Chondrocyte (in vitro differentiated cells): Measurements from ENCODE around the gene PTPRC. TPM values are rescaled to one million over a fixed set of nuclear protein-coding genes. Genes with fewer than 3 reads are reported as not detected.

Experiments
- DNase-seq: peaks from one replicate; pipeline ENCODE4 v3.0.0; 2021; ENCODE audit warnings: mixed read lengths, low spot score
- H3K27ac Mint-ChIP-seq: one replicate; pipeline ENCODE4 v1.8.0; 2021; ENCODE audit warnings: mild to moderate bottlenecking, moderate library complexity, mixed read lengths; ENCODE audit not compliant: unreplicated experiment
- H3K27me3 Mint-ChIP-seq: 2 replicates; pipeline ENCODE4 v1.8.0; 2021; ENCODE audit warnings: low read depth, mixed read lengths
- H3K36me3 Mint-ChIP-seq: 2 replicates; pipeline ENCODE4 v1.8.0; 2021; ENCODE audit warnings: low read depth, mixed read lengths
- H3K4me1 Mint-ChIP-seq: 2 replicates; pipeline ENCODE4 v1.8.0; 2021; ENCODE audit warnings: low read depth, mild to moderate bottlenecking, mixed read lengths
- H3K4me3 Mint-ChIP-seq: one replicate; pipeline ENCODE4 v1.8.0; 2021; ENCODE audit warnings: mild to moderate bottlenecking, moderate library complexity, mixed read lengths; ENCODE audit not compliant: unreplicated experiment
- H3K9me3 Mint-ChIP-seq: 2 replicates; pipeline ENCODE4 v1.8.0; 2021; ENCODE audit warnings: low read depth, mixed read lengths
- total RNA-seq: library from RNA; stranded (reverse); gene quantifications from 3 replicates; pipeline ENCODE4 v1.2.1, GENCODE V29; 2021
- TF ChIP-seq, protein P1 (sequence below): fragments of 200-600 bp; sonication (generic); IDR thresholded peaks from 2 replicates; pipeline ENCODE4 v1.5.0; 2021; ENCODE audit warnings: antibody characterized with exemption, mild to moderate bottlenecking, moderate library complexity

The PTPRC gene
- total RNA-seq, 1 donor from 2014 or later = not detected

DNA sequence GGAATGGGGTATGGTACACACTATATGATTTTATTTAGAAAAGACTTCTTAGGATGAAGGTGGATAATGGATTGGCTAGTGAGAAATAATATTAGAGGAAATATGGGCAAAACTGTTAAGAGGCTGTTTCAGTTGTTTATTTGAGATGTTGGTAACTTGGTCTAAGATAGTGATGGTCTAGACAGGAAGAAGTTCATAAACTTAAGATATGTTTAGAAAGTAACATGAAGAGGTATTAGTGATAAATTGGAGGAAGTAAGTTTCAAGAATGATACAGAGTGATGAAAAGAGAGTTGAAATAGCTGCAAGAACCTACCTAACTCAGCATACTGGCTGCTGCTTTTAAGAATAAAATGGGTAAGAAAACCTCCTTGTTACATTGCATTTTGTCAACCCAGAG, 9.2 kb upstream of the PTPRC start:
- TF ChIP-seq, protein P1, sequence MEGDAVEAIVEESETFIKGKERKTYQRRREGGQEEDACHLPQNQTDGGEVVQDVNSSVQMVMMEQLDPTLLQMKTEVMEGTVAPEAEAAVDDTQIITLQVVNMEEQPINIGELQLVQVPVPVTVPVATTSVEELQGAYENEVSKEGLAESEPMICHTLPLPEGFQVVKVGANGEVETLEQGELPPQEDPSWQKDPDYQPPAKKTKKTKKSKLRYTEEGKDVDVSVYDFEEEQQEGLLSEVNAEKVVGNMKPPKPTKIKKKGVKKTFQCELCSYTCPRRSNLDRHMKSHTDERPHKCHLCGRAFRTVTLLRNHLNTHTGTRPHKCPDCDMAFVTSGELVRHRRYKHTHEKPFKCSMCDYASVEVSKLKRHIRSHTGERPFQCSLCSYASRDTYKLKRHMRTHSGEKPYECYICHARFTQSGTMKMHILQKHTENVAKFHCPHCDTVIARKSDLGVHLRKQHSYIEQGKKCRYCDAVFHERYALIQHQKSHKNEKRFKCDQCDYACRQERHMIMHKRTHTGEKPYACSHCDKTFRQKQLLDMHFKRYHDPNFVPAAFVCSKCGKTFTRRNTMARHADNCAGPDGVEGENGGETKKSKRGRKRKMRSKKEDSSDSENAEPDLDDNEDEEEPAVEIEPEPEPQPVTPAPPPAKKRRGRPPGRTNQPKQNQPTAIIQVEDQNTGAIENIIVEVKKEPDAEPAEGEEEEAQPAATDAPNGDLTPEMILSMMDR = no peak
- no peak for DNase-seq
- H3K9me3 Mint-ChIP-seq = peaks cover 4% of the 10 kb centered on the region
- H3K27me3 Mint-ChIP-seq = no peaks in the 10 kb centered on the region
- H3K27ac Mint-ChIP-seq = no peak overlapping the region
- H3K36me3 Mint-ChIP-seq = no peaks in the 10 kb centered on the region
- H3K4me3 Mint-ChIP-seq = no peak overlapping the region
- peaks cover 10% of the 10 kb centered on the region for H3K4me1 Mint-ChIP-seq

DNA sequence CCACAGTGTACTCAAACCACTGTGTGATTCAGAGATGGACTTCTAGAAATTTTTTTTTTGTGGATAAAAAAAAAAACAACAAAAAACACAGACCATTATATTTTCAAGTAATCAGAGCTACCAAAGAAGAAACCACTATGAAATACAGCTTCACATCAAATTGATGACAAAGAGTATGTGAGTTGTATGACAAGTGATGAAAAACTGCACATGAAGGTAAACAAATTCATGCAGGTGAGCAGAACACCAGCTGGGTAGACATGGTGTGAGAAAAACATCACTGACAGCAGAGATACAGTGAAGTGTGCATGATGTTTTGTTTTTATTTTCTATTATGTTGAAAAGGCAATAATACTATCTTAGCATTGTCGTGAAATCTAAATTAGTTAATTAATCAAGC, 8.0 kb upstream of the PTPRC start:
- TF ChIP-seq, protein P1 = no peak
- Mint-ChIP-seq H3K36me3 (no peaks in the 10 kb centered on the region), H3K4me1 (peaks cover 10% of the 10 kb centered on the region), H3K4me3 (no peak overlapping the region), H3K27me3 (no peaks in the 10 kb centered on the region), H3K27ac (no peak overlapping the region), H3K9me3 (peaks cover 4% of the 10 kb centered on the region)
- DNase-seq = no peak

DNA sequence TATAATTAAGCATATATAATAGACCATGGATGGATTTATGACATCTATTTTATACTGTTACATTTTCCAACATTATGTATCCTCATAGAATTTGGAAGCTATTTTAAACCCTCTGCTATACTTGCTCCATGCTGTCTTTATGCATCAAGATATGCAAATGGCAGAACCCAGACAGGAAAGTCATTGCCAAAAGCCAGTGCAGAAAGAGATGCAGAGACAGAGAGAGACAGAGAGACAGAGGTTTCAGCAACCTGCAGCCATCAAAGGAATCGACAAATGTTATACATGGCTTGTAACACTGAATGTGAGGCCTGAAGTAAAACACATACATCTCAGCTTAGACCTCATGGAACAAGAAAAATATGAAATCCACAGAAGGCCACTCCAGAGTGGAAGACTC, 7.5 kb upstream of the PTPRC start:
- TF ChIP-seq, protein P1 = no peak
- DNase-seq = no peak
- H3K4me1 Mint-ChIP-seq = peaks cover 10% of the 10 kb centered on the region

DNA sequence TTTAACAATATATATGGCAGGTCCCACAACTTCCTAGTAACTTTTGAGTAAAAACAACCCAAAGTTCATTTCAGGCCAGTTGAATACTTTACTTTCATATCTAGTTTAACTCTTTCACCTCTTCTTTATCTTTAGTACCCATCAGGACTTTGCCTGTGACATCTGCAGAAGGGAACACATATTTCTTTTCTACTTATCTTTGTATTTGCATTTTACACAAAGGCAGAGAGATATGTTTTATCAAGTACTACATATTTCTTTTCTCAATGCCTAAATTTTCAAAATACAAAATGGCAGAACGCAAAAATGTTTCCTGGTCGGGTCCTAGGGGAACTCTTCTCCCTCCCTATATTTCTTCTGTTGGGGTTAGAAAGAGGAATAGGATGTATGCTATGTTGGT, 6.8 kb upstream of the PTPRC start:
- DNase-seq = no peak
- Mint-ChIP-seq H3K9me3 (peaks cover 4% of the 10 kb centered on the region), H3K4me3 (no peak overlapping the region), H3K4me1 (peaks cover 11% of the 10 kb centered on the region), H3K27me3 (no peaks in the 10 kb centered on the region), H3K36me3 (no peaks in the 10 kb centered on the region), H3K27ac (no peak overlapping the region)
- TF ChIP-seq, protein P1 = no peak

More for the DNA sequence above, 7.5 kb upstream of the PTPRC start:
- H3K36me3 Mint-ChIP-seq = no peaks in the 10 kb centered on the region
- H3K27ac Mint-ChIP-seq = no peak overlapping the region
- H3K27me3 Mint-ChIP-seq = no peaks in the 10 kb centered on the region
- peaks cover 4% of the 10 kb centered on the region for H3K9me3 Mint-ChIP-seq
- no peak overlapping the region for H3K4me3 Mint-ChIP-seq

DNA sequence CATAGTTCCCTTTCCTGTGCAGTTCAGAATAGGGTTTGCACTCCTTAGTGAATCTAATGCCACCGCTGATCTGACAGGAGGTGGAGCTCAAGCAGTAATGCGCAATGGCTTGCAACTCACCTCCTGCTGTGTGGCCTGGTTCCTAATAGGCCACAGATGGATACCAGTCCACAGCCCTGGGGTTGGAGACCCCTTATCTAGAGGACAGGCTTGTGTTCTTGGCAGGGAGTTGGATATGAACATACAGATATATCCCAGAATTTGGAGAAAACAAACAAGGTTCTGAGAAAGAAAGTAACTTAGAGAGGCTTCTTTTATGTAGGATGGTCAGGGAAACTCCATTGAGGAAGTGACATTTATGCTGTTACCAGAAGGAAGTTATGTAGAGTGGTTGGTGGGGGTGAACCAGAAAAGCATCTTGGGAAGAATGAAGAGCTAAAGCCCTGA, 5.1 kb upstream of the PTPRC start:
- DNase-seq = no peak
- TF ChIP-seq, protein P1 = no peak

More for the DNA sequence above, 5.1 kb upstream of the PTPRC start:
- Mint-ChIP-seq H3K9me3 (peaks cover 4% of the 10 kb centered on the region), H3K27me3 (no peaks in the 10 kb centered on the region), H3K36me3 (no peaks in the 10 kb centered on the region), H3K4me1 (peaks cover 6% of the 10 kb centered on the region), H3K4me3 (no peak overlapping the region), H3K27ac (no peak overlapping the region)
